Mammary epithelial cell (primary cell): ENCODE results near the gene ARHGAP44.

ENCODE experiments used
- EZH2 ChIP-seq: IDR thresholded peaks from 2 replicates; pipeline ENCODE4 v1.6.1; 2012; ENCODE audit warnings: low read length, inconsistent platforms, borderline replicate concordance
- TF ChIP-seq, protein P1 (sequence below), 2 donors: IDR thresholded peaks in 1 of 2; conservative IDR thresholded peaks in 1 of 2; 2 replicates each; pipeline ENCODE4 v1.5.1; 2011 to 2012; ENCODE audit warnings: inconsistent platforms in 2 of 2, low read length in 2 of 2, mild to moderate bottlenecking in 2 of 2, control low read depth in 1 of 2, low read depth in 1 of 2; ENCODE audit not compliant: insufficient read depth in 1 of 2; ENCODE audit errors: extremely low read depth in 1 of 2

DNA sequence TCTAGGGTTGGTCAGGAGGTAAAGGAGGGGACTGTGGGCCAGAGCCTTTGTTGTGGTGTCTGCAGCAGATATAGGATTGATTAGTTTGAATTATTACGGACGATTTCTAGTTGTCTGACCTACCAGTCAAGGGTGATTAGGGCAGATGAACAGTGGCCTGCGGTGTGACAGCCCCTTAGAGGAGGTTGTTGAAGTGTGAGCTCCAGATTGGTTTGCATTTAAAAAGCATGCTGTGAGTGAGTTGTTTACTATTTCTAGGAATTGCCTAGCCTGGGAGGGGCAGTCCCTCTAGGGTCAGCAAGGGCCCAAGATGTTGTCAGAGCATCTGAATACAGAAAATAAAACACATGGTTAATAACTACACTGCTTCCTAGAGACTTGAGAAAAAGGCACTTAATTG is 108.8 kb downstream of the ARHGAP44 start:
- TF ChIP-seq, protein P1, sequence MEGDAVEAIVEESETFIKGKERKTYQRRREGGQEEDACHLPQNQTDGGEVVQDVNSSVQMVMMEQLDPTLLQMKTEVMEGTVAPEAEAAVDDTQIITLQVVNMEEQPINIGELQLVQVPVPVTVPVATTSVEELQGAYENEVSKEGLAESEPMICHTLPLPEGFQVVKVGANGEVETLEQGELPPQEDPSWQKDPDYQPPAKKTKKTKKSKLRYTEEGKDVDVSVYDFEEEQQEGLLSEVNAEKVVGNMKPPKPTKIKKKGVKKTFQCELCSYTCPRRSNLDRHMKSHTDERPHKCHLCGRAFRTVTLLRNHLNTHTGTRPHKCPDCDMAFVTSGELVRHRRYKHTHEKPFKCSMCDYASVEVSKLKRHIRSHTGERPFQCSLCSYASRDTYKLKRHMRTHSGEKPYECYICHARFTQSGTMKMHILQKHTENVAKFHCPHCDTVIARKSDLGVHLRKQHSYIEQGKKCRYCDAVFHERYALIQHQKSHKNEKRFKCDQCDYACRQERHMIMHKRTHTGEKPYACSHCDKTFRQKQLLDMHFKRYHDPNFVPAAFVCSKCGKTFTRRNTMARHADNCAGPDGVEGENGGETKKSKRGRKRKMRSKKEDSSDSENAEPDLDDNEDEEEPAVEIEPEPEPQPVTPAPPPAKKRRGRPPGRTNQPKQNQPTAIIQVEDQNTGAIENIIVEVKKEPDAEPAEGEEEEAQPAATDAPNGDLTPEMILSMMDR (conservative IDR thresholded peaks at IDR 0.05 in 1 of 2, IDR thresholded peaks at IDR 0.05 in 1 of 2; ENCODE audit: extremely low read depth in 1 of 2, insufficient read depth in 1 of 2, low read depth in 1 of 2, low read length in 2 of 2): no peak
- no peak for TF ChIP-seq EZH2
